ENCODE results near the gene SLC37A2.

DNA sequence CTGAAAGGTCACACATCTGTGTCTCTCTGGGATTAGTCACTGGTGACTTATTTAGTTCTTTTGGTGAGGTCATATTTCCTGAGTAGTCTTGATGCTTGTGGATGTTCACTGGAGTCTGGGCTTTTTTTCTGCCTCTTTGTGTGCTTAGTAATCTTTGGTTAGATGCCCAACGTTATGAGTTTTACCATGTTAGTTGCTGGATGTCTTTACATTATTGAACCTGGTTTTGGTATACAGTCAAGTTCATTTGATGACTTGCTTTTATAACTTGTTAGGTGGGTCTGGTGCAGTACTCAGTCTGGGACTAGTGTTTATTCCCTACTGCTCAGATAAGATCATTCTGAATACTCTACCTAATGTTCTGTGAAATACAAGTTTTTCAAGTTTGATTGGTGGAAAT, 26.2 kb upstream of the SLC37A2 start:
- TF ChIP-seq, protein P1, sequence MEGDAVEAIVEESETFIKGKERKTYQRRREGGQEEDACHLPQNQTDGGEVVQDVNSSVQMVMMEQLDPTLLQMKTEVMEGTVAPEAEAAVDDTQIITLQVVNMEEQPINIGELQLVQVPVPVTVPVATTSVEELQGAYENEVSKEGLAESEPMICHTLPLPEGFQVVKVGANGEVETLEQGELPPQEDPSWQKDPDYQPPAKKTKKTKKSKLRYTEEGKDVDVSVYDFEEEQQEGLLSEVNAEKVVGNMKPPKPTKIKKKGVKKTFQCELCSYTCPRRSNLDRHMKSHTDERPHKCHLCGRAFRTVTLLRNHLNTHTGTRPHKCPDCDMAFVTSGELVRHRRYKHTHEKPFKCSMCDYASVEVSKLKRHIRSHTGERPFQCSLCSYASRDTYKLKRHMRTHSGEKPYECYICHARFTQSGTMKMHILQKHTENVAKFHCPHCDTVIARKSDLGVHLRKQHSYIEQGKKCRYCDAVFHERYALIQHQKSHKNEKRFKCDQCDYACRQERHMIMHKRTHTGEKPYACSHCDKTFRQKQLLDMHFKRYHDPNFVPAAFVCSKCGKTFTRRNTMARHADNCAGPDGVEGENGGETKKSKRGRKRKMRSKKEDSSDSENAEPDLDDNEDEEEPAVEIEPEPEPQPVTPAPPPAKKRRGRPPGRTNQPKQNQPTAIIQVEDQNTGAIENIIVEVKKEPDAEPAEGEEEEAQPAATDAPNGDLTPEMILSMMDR (IDR thresholded peaks at IDR 0.05), result no peak
- no peak for TF ChIP-seq EP300 (IDR thresholded peaks at IDR 0.05)
- TF ChIP-seq POLR2AphosphoS5 (IDR thresholded peaks at IDR 0.05), result no peak
- TF ChIP-seq POLR2A (IDR thresholded peaks at IDR 0.05), result no peak

Data from gastroesophageal sphincter (tissue), 3 donors.